ENCODE data around the gene NRXN3.

Gene NRXN3

GRCh38 chr14:79150226-79150625 is 980.1 kb downstream of the NRXN3 start:
- no peak for DNase-seq (ENCODE audit: low spot score)

- no peak for DNase-seq (ENCODE audit: low spot score)
Measured at GRCh38 chr14:79157369-79157768, 987.2 kb downstream of the NRXN3 start.

- DNase-seq (ENCODE audit: low spot score) = no peak
Measured at GRCh38 chr14:79161571-79161970, 991.4 kb downstream of the NRXN3 start.

GRCh38 chr14:79162833-79163232 is 992.7 kb downstream of the NRXN3 start:
- DNase-seq (ENCODE audit: low spot score) = no peak

GRCh38 chr14:79165471-79166090 is 995.4 kb downstream of the NRXN3 start:
- no peak for DNase-seq (ENCODE audit: low spot score)

- no peak for DNase-seq (ENCODE audit: low spot score)
Measured at GRCh38 chr14:79166171-79166570, 996.0 kb downstream of the NRXN3 start.

GRCh38 chr14:79167957-79168356 is 997.8 kb downstream of the NRXN3 start:
- DNase-seq (ENCODE audit: low spot score) = no peak

GRCh38 chr14:79175671-79176070 is 1005.5 kb downstream of the NRXN3 start:
- no peak for DNase-seq (ENCODE audit: low spot score)

- no peak for DNase-seq (ENCODE audit: low spot score)
Measured at GRCh38 chr14:79177106-79177505, 1006.9 kb downstream of the NRXN3 start.

GRCh38 chr14:79178719-79179118 is 1008.5 kb downstream of the NRXN3 start:
- DNase-seq (ENCODE audit: low spot score) = no peak

- no peak for DNase-seq (ENCODE audit: low spot score)
Measured at GRCh38 chr14:79179985-79180384, 1009.8 kb downstream of the NRXN3 start.

GRCh38 chr14:79180656-79181055 is 1010.5 kb downstream of the NRXN3 start:
- no peak for DNase-seq (ENCODE audit: low spot score)

- DNase-seq (ENCODE audit: low spot score) = no peak
Measured at GRCh38 chr14:79186523-79186922, 1016.4 kb downstream of the NRXN3 start.

GRCh38 chr14:79193689-79194477 is 1023.7 kb downstream of the NRXN3 start:
- DNase-seq (ENCODE audit: low spot score) = no peak

- no peak for DNase-seq (ENCODE audit: low spot score)
Measured at GRCh38 chr14:79196216-79196615, 1026.0 kb downstream of the NRXN3 start.

GRCh38 chr14:79197516-79197915 is 1027.3 kb downstream of the NRXN3 start:
- DNase-seq (ENCODE audit: low spot score) = no peak

- DNase-seq (ENCODE audit: low spot score) = no peak
Measured at GRCh38 chr14:79199217-79199616, 1029.0 kb downstream of the NRXN3 start.

GRCh38 chr14:79201564-79202207 is 1031.5 kb downstream of the NRXN3 start:
- DNase-seq (ENCODE audit: low spot score) = peak; percentile 0

- DNase-seq (ENCODE audit: low spot score) = no peak
Measured at GRCh38 chr14:79204591-79204990, 1034.4 kb downstream of the NRXN3 start.

- DNase-seq (ENCODE audit: low spot score) = no peak
Measured at GRCh38 chr14:79209418-79209817, 1039.2 kb downstream of the NRXN3 start.

- no peak for DNase-seq (ENCODE audit: low spot score)
Measured at GRCh38 chr14:79225815-79226214, 1055.6 kb downstream of the NRXN3 start.

- DNase-seq (ENCODE audit: low spot score) = no peak
Measured at GRCh38 chr14:79229383-79229909, 1059.3 kb downstream of the NRXN3 start.

GRCh38 chr14:79242666-79243065 is 1072.5 kb downstream of the NRXN3 start:
- no peak for DNase-seq (ENCODE audit: low spot score)
